Ramos (cell line): ENCODE data around the gene KRTAP4-7.
"Not testable (repeated sequence)": the region's sequence is repeated elsewhere in the genome, so short reads cannot be mapped to it uniquely, and the experiment has no call there.

Experiments
- in situ Hi-C: fragments of 300-500 bp; cut with MboI; formaldehyde crosslinking; loops from one replicate; pipeline ENCODE4 v1.14.3; 2022; ENCODE audit warnings: low sequenced_read_pairs; ENCODE audit not compliant: unreplicated experiment

The KRTAP4-7 gene

DNA sequence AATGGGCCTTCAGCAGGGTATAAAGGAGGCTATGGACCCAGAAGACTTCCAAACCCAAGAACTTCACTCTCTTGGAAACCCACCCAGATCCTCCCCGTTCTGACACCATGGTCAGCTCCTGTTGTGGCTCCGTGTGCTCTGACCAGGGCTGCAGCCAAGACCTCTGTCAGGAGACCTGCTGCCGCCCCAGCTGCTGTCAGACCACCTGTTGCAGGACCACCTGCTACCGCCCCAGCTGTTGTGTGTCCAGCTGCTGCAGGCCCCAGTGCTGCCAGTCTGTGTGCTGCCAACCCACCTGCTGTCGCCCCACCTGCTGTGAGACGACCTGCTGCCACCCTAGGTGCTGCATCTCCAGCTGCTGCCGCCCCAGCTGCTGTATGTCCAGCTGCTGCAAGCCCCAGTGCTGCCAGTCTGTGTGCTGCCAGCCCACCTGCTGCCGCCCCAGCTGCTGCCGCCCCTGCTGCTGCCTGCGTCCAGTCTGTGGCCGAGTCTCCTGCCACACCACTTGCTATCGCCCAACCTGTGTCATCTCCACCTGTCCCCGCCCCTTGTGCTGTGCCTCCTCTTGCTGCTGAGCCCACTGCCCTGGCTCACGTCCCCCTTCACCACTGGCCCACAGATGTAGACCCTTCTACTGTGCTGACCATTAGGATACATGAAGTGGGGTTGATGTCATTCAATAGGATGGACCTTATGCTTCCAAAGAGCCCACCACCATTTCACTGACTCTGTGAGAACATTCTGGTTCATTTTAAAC lies at the start of gene KRTAP4-7:
KRTAP4-7 (plus strand) TSS at position 51 of the 757 bp plus-strand sequence; CDS start at position 108, 57 bp downstream.
- in situ Hi-C loops, result not testable (repeated sequence)

DNA sequence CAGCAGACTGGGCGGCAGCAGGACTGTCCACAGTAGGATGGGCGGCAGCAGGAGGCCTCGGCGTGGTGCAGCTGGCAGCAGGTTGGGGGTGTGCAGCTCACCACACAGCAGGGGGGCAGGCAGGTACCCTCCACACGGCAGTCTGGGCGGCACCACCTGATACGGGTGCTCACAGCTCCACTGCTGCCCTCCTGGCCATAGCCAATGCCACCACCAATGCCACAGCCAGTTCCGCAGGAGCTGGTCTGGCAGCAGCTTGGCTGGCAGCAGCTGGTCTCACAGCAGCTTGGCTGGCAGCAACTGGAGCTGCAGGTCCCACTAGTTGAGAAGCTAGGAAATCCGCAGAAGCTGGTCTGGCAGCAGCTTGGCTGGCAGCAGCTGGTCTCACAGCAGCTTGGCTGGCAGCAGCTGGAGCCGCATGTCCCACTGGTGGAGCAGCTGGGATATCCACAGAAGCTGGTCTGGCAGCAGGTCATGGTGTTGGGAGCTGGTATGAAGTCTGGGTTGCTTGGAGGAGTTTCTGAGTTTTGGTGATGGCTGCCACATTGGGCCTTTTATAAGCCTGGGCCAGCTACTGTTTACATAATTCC lies 49.5 kb upstream of the KRTAP4-7 start, which contains the start of gene KRTAP1-3:
KRTAP1-3 (minus strand) TSS at position 529 of the 590 bp plus-strand sequence; CDS start at position 476, 53 bp downstream.
- in situ Hi-C loops, result not testable (repeated sequence)

DNA sequence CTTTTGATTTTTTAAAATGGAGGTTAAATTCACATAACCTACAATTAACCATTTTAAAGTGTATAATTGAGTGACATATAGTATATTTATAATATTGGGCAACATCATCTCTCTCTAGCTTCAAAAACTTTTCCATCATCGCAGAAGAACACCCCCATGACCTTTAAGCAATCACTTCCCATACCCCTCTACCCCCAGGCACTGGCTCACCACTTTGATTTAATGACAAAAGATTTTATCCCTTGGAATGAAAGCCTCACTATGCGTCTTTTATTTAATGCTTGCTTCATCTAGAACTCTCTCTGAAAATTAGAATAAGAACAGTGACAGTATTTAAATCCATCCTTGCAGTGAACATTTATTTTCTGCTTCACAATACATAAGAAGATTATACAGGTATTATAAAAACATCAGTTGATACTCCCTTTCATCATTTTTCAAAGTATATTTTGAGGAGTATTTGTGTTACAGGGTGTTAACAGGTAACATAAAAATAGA lies 46.0 kb upstream of the KRTAP4-7 start:
- in situ Hi-C loops, result no loop called here

DNA sequence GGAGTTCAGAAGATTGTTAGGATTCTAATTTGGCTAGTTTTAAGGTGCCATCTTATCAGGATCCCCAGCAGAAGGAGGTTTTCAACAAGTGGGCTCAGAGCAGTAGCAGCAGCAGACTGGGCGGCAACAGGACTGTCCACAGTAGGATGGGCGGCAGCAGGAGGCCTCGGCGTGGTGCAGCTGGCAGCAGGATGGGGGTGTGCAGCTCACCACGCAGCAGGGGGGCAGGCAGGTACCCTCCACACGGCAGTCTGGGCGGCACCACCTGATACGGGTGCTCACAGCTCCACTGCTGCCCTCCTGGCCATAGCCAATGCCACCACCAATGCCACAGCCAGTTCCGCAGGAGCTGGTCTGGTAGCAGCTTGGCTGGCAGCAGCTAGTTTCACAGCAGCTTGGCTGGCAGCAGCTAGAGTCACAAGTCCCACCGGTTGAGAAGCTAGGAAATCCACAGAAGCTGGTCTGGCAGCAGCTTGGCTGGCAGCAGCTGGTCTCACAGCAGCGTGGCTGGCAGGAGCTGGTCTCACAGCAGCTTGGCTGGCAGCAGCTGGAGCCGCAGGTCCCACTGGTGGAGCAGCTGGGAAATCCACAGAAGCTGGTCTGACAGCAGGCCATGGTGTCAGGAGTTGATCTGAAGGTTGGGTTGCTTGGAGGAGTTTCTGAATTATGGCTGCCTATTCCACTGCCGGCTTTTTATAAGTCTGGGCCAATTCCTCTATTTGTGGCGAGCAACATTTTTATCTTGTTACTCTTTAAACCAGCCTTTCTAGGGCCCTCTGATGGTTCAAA lies 43.0 kb upstream of the KRTAP4-7 start, which contains the start of gene KRTAP1-1:
KRTAP1-1 (minus strand) TSS at position 668 of the 789 bp plus-strand sequence; CDS start at position 615, 53 bp downstream.
- in situ Hi-C loops, result not testable (repeated sequence)

DNA sequence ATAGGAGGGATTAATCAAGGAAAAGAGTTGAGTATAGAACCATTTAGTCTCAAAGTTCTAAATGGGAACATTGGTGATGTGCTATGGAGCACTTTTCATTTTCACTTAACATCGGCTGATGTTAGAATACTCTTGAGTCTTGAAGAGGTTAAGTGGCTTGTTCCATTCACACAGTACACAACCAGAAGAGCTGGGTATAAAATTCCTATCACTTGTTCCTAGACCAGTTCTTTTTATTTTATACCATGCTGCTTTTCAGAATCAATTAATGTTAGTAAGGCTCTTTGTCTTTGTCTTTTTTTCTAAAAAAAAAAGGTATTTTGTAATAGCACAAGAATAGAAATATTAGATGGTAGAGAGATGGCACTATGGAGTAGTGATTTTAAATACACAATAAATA lies 41.0 kb upstream of the KRTAP4-7 start:
- in situ Hi-C loops, result no loop called here

DNA sequence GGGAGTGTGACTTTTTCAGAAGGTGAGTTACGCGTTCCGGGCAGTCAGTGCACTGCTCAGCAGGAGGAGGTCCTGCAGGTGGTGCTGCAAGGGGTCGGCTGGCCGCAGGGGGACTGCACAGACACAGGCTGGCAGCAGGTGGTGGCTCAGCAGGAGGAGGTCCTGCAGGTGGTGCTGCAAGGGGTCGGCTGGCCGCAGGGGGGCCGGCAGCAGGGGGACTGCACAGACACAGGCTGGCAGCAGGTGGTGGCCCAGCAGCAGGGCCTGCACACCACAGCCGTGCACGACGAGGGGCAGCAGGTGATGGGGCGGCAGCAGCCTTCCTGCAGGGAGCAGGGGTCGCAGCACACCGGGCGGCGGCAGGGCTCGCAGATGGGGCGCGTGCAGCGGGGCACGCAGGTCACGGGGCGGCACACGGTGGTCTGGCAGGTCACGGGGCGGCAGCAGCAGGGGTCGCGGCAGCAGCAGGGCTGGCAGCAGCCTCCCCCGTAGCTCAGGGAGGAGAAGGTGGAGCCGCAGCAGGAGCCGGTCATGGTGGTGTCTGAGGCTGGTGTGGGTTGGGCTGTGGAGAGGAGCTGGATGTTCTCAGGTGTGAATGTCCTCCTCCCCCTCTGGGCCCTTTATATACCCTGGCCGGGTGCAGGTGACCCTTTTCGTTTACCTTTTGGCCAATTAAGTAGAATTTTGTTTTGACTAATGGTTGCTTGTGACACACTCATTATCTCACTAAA lies 37.0 kb upstream of the KRTAP4-7 start, which contains the start of gene KRTAP2-1:
KRTAP2-1 (minus strand) TSS at position 582 of the 731 bp plus-strand sequence; CDS start at position 533, 49 bp downstream.
- in situ Hi-C loops, result not testable (repeated sequence)

DNA sequence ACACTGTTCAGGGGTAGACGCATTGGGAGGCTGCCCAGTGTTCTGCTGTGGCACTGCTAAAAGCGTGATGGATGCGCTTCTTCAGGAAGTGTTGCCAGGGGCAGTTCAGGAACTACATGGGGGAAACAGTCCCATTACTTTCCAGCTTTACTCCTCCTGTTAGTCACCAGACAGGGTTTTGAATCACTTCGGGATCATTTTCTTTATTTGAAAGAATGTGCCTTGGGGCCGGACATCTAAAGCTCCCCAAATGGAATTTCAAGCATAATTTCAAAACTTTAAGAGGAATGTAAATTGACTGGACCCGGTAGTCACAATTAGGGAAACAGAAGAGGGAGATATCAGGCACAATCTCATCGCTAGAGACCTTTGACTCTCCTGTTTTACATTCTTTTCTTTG lies 35.5 kb upstream of the KRTAP4-7 start:
- in situ Hi-C loops, result no loop called here

DNA sequence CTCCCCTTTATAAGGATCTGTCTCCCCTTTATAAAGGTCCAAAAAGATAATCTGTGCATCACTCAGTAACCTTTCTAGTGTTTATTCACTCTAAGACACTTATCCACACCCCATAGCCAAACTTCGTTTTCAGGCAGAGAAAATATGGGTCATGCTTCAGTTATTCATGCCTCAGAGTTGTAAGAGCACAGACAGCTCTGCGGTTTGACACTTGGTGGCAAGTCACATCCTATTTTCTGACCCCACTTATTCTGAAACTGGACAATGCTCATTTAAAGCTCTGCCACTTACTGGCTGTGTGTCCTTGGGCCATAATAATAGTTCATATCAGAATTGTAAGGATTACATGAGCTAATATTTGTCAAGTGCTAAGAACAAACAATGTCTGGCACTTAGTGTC lies 34.8 kb upstream of the KRTAP4-7 start:
- in situ Hi-C loops, result no loop called here

DNA sequence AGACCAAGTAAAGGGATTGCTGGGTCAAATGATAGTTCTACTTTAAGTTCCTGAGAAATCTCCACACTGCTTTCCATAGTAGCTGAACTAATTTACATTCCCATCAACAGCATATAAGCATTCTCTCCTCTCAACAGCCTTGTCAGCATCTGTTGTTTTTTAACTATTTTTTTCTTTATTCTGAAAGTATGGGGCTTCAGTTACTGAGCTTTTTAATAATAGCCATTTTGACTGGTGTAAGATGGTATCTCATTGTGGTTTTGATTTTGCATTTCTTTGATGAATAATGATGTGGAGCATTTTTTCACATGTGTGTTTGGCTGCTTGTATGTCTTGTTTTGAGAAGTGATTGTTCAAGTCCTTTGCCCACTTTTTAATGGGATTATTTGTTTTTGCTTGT lies 31.4 kb upstream of the KRTAP4-7 start:
- in situ Hi-C loops, result no loop called here

DNA sequence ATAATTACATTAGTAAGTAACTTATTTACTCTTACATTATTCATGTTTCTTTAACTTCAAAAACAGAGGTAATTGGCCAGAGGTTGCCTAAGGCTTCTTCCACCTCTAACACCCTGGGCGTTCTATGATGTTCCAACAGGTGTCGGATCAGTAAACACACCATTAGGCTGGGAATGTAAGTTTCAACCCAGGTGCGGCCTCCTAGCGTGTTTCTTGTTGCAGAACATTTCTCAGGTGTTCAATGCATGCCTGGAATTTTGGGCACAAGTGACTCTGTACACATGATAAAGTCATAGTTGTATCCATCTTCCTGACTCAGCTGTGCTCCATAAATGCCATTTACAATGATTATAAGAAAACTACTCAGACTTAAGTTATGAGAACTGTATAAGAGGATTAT lies 29.9 kb upstream of the KRTAP4-7 start:
- in situ Hi-C loops, result no loop called here

DNA sequence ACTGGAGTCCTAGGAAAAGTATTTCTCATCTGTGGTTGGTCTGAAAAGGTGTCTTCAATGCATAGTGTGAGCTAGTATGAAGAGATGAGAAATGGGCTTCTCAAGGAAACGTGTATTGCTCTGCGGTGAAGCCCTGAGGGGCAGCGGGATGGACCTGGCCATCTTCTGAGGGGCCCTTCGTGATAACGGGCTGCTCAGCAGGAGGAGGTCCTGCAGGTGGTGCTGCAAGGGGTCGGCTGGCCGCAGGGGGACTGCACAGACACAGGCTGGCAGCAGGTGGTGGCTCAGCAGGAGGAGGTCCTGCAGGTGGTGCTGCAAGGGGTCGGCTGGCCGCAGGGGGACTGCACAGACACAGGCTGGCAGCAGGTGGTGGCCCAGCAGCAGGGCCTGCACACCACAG lies 29.4 kb upstream of the KRTAP4-7 start:
- in situ Hi-C loops, result not testable (repeated sequence)

DNA sequence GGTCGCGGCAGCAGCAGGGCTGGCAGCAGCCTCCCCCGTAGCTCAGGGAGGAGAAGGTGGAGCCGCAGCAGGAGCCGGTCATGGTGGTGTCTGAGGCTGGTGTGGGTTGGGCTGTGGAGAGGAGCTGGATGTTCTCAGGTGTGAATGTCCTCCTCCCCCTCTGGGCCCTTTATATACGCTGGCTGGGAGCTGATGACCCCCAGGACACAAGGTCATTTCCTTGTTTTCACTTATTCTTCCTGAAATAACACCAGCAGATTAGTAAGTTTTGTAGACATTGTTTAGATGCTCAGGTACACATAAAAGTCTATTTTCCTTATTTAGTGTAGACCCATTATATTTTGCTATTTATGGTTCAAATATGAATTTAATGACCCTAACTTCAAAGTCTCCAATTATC lies 28.8 kb upstream of the KRTAP4-7 start, which contains the start of gene KRTAP2-2:
KRTAP2-2 (minus strand) TSS at position 101 of the 400 bp plus-strand sequence; CDS start at position 82, 19 bp downstream.
- in situ Hi-C loops, result not testable (repeated sequence)

DNA sequence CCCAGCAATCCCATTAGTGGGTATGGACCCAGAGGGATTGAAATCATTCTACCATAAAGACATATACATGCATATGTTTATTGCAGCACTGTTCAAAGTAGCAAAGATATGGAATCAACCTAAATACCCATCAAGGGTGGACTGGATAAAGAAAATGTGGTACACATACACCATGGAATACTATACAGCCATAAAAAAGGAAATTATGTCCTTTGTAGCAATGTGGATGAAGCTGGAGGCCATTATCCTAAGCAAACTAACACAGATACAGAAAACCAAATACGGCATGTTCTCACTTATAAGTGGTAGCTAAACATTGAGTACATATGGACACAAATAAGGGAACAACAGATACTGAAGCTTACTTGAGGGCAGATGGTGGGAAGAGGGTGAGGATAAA lies 26.4 kb upstream of the KRTAP4-7 start:
- in situ Hi-C loops, result no loop called here

DNA sequence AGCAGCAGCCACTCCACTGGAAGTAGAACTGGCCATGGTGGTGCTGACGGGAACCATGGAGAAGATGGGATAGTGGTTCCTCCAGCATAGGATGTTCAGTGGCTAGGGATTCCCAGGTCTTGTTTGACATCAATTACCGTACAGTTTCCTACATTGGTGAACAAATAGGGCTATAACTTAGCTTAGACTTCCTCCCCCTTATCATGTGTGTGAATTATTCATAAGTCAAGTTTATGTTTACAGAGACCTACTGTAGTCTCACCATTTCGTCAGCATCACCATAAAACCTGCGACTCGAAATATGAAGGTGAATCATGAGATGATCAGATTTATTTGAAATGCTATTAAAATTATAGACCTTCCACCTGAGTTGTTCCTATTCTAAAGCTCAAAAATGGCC lies 25.2 kb upstream of the KRTAP4-7 start:
- in situ Hi-C loops, result no loop called here

DNA sequence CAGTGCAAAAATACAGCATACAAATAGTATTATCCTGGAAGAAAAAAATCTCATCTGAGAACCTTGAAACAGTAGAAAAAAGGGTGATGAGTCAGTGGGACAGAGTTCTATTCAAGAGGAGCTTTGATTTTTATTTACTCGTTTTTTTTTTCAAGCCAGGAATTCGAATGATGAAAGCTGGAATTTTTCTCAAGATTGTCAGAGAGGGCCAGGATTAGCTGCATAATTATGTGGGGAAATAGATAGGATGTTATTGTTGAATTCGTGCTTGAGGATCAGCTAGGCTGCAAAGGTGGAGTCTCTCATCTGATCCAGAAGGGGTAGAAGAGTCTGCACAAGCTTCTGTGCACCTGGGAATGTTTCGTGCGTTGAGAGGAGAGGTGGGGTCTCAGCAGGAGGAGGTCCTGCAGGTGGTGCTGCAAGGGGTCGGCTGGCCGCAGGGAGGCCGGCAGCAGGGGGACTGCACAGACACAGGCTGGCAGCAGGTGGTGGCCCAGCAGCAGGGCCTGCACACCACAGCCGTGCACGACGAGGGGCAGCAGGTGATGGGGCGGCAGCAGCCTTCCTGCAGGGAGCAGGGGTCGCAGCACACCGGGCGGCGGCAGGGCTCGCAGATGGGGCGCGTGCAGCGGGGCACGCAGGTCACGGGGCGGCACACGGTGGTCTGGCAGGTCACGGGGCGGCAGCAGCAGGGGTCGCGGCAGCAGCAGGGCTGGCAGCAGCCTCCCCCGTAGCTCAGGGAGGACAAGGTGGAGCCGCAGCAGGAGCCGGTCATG lies 24.5 kb upstream of the KRTAP4-7 start:
- in situ Hi-C loops, result not testable (repeated sequence)

DNA sequence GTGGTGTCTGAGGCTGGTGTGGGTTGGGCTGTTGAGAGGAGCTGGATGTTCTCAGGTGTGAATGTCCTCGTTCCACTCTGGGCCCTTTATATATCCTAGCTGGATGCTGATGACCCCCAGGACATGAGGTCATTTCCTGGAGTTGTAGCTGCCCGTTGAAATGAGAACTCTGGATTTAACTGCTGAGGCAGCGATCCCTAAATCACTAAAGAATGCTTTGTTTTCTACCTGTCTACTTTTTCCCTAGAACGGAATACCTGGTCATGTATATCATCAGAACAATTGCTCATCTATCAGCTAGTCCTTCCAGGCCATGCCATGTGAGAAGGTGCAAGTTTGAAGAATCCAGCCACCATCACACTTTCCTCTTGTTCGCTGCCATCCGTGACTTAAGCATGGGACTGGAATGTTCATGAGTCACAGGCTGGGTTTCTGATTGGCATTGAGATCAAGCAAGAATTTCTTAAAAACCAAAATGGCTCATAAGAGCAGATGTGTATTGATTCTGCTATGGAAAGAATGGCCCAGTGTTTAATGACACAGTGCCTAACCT lies 23.8 kb upstream of the KRTAP4-7 start, which contains the start of gene KRTAP2-3:
KRTAP2-3 (minus strand) TSS at position 63 of the 553 bp plus-strand sequence. CDS start 64 bp downstream, outside the sequence.
- in situ Hi-C loops, result no loop called here

DNA sequence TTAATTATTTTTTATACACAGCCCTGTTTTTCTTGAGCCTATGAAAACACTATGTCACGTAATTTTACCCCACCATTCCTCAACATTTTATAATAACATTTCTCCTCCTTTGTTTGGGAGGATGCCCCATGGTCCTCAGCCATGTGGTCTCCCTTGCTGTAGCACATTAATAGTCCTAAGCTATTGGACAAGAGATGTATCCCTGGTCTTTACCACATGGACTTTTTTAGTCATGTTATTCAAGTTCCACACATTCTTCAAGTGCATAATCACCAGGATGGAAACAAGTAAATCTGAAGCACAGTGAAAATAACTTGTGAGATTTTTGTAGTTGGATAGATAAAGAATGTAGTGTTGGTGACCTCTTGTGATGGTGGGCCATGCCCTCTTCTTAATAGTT lies 22.0 kb upstream of the KRTAP4-7 start:
- in situ Hi-C loops, result no loop called here

DNA sequence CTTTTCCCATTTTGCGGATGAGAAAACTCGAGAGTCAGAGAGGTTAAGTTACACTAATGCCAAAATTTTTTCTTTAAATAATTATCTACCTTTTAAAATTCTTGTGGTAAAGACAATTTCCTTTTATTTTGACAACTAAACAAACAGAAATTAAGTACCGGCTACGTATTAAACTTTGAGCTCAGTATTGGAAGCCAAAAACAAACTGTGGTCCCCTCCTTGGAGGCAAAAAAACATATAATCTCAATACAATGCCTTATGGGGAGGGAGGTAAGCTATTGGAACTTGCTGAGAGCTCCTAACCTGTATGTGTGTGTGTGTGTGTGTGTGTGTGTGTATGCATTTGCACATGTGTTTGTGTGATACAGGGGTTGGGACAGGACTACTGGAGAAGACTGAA lies 20.5 kb upstream of the KRTAP4-7 start:
- in situ Hi-C loops, result no loop called here

DNA sequence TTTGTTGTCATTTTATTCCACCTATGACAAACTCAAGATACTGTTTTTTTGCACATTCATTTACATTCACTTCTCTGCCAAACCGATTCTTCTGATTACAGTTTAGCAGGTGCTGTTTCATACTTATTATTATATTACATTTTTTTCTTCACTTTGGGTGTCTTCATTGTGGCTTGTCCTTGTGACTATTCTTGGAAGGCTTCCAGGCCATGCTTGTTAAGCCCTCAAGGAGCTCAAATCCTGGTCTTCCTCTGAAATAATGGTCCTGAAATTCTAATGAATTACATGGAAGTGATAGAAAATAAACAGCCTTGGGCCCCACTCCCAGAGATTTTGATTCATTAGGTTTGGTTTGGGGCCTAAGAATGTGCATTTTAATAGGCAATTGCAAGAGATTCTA lies 19.6 kb upstream of the KRTAP4-7 start:
- in situ Hi-C loops, result no loop called here
